ENCODE results near the gene ACKR2. TPM values are rescaled to one million over a fixed set of nuclear protein-coding genes. Genes with fewer than 3 reads are reported as not detected.
A peak's percentile ranks its signal among the peaks of the same experiment; 100 is the strongest.
"Not testable (repeated sequence)": the region's sequence is repeated elsewhere in the genome, so short reads cannot be mapped to it uniquely, and the experiment has no call there.

The ACKR2 gene
- total RNA-seq, 2 experiments from 2014 or later = 2.0 to 2.3 TPM

DNA sequence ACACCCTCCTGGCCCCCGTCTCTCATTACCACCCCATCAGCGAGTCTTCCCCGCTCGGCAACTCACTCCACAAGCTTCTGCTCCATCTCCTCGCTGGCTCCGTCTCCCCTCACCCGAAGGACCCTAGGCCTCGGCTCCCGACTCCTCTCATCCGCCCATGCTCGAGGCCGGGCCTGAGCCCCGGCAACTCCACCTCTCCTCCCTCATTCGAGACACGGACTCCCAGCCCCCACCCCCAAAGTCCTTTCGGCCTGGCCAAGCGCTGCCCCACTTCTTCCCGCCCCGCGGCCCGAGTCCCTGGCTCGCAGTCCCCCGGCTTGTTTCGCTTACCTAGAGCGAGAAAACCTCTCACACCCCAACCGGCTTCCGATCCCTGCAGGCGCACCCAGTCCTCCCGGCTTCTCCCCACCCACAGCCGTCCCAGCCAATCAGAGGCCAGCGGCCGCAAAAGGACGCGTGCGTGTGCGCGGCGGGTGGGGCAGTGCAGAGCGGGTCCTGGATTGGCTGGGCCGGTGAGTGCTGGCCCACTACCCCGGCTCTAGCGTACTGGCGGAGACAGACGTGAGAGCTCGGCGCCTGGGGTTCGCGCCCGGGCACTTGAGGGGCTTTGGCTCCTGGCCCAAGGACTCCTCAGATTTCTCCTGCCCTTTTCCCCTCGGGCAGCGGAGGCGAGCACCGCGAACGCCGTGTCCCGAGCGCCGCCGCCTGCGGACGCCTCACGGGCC is 5.0 kb upstream of the ACKR2 start, which contains the start of gene HIGD1A:
HIGD1A (minus strand) TSS at position 385 of the 725 bp plus-strand sequence. CDS start 10,237 bp downstream, outside the sequence.
- peak; percentile 95 for DNase-seq
- H3K9me3 Mint-ChIP-seq = no peaks in the 10 kb centered on the region
- POLR2A ChIA-PET = interaction anchor here (0.6 to 2.5 kb wide), 11 partner anchors 9 to 142 kb away, joined by 3 to 8 read pairs (median 4); no protein-coding TSS in a partner anchor
- peak within 1 kb of the TSS; percentile 98 for H3K4me3 Mint-ChIP-seq
- peaks cover 44% of the 10 kb centered on the region for H3K4me1 Mint-ChIP-seq
- peaks cover 18% of the 10 kb centered on the region for H3K27me3 Mint-ChIP-seq
- peak within 1 kb of the TSS; percentile 89 for H3K27ac Mint-ChIP-seq
- CTCF ChIA-PET = interaction anchor here (1.0 to 2.3 kb wide), 6 partner anchors 10 to 77 kb away, joined by 3 to 8 read pairs (median 4); no protein-coding TSS in a partner anchor
- peaks cover 23% of the 10 kb centered on the region for H3K36me3 Mint-ChIP-seq (ENCODE audit: low read depth)

DNA sequence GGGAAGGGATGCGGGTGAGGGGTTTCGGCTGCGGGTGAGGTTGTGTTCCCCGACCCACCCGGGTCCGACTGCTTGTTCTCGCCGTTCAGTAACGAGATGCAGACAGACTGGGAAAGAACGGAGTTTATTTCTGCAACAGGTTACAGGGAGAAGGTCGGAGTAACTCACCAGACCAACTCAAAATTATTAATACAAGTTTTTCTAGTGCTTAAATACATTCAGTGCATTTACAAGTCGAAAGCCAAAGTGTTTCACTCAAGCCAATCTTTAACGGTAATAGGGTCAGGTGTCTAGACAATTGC is 4.5 kb upstream of the ACKR2 start:
- ChIA-PET POLR2A (interaction anchor here (0.6 to 2.5 kb wide), 5 partner anchors 11 to 30 kb away, joined by 3 to 8 read pairs (median 4); no protein-coding TSS in a partner anchor), CTCF (interaction anchor here (1.0 to 2.3 kb wide), 4 partner anchors 11 to 76 kb away, joined by 3 to 8 read pairs (median 6); no protein-coding TSS in a partner anchor)
- Mint-ChIP-seq H3K27ac (peak overlapping the region; percentile 89), H3K4me1 (peaks cover 41% of the 10 kb centered on the region), H3K36me3 (ENCODE audit: low read depth) (peaks cover 20% of the 10 kb centered on the region), H3K27me3 (peaks cover 18% of the 10 kb centered on the region), H3K9me3 (no peaks in the 10 kb centered on the region), H3K4me3 (peak overlapping the region; percentile 98)
- no peak for DNase-seq

DNA sequence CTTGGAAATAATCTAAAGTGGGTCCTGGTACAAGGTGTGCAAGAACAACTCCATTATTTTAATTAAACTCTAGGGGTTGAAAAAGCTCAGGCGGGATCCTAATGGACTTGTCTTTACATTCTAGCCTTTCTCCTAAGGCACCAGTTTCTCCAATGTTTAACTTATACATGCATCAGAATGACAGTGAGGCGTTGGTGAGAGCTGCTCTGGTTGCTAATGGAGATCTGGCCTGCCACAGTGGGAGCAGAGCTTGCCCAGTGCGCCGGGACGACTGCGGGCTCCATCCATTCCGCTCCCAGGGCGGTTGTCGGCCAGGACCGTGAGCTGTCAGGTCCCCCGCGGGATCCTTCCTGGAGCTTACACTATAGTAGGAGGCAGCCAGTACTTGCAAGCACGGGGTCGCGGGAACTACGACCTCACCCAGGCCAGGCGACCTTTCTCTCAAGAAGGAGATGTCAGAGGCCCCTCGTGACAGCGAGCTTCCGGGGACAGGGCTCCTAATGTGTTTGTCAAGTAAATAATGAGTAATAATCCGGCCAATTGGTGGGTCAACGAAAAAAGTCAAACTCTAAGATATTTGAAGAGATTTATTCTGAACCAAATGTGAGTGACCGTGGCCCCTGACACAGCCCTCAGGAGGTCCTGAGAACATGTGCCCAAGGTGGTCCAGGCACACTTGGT is 4.0 kb upstream of the ACKR2 start:
- no peak for DNase-seq
- POLR2A ChIA-PET = interaction anchor here (0.6 to 2.5 kb wide), 5 partner anchors 10 to 30 kb away, joined by 3 to 8 read pairs (median 4); no protein-coding TSS in a partner anchor
- Mint-ChIP-seq H3K36me3 (ENCODE audit: low read depth) (peaks cover 18% of the 10 kb centered on the region), H3K27ac (no peak overlapping the region), H3K27me3 (peaks cover 18% of the 10 kb centered on the region), H3K9me3 (no peaks in the 10 kb centered on the region), H3K4me3 (peak overlapping the region; percentile 98), H3K4me1 (peaks cover 40% of the 10 kb centered on the region)
- CTCF ChIA-PET = interaction anchor here (1.0 to 2.3 kb wide), 4 partner anchors 10 to 76 kb away, joined by 3 to 8 read pairs (median 6); no protein-coding TSS in a partner anchor

DNA sequence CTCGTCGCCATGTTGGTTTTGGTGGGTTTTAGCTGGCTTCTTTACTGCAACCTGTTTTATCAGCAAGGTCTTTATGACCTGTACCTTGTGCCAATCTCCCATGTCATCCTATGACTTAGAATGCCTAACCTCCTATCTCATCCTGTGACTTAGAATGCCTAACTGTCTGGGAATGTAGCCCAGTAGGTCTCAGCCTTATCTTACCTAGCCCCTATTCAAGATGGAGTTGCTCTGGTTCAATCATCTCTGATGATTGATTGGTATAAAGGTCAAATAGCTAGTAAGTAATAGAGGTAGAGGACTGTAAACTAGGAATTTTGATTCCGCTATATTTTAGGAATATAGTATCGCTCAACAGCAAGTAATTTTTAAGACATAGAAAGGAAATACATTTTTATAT is 1.3 kb upstream of the ACKR2 start:
- H3K9me3 Mint-ChIP-seq = no peaks in the 10 kb centered on the region
- no peak overlapping the region for H3K4me3 Mint-ChIP-seq
- H3K27me3 Mint-ChIP-seq = peaks cover 18% of the 10 kb centered on the region
- DNase-seq = no peak
- H3K4me1 Mint-ChIP-seq = peaks cover 21% of the 10 kb centered on the region
- ChIA-PET CTCF (interaction anchor here (0.6 to 1.1 kb wide), 3 partner anchors 23 to 232 kb away, joined by 3 to 4 read pairs (median 3); no protein-coding TSS in a partner anchor), POLR2A (no interaction called here)
- no peak overlapping the region for H3K27ac Mint-ChIP-seq
- peaks cover 8% of the 10 kb centered on the region for H3K36me3 Mint-ChIP-seq (ENCODE audit: low read depth)

DNA sequence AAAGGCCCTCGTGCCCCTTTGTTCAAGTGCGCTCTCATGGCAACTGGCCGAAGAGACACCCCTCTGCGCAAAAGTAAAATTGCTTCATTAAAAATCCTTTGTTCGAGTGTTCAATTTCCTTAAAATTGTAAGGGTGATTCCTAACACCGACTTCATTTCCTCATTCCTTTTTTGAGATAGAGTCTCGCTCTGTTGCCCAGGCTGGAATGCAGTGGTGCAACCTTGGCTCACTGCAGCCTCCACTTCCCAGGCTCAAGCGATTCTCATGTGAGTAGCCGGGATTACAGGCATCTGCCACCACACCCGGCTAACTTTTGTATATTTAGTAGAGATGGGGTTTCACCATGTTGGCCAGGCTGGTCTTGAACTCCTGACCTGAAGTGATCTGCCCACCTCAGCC is 1.5 kb downstream of the ACKR2 start:
- CTCF ChIA-PET; H3K4me3 Mint-ChIP-seq; POLR2A ChIA-PET; DNase-seq; H3K27ac Mint-ChIP-seq; H3K9me3 Mint-ChIP-seq; H3K4me1 Mint-ChIP-seq; H3K36me3 Mint-ChIP-seq (ENCODE audit: low read depth): not testable (repeated sequence)
- peaks cover 17% of the 10 kb centered on the region for H3K27me3 Mint-ChIP-seq

DNA sequence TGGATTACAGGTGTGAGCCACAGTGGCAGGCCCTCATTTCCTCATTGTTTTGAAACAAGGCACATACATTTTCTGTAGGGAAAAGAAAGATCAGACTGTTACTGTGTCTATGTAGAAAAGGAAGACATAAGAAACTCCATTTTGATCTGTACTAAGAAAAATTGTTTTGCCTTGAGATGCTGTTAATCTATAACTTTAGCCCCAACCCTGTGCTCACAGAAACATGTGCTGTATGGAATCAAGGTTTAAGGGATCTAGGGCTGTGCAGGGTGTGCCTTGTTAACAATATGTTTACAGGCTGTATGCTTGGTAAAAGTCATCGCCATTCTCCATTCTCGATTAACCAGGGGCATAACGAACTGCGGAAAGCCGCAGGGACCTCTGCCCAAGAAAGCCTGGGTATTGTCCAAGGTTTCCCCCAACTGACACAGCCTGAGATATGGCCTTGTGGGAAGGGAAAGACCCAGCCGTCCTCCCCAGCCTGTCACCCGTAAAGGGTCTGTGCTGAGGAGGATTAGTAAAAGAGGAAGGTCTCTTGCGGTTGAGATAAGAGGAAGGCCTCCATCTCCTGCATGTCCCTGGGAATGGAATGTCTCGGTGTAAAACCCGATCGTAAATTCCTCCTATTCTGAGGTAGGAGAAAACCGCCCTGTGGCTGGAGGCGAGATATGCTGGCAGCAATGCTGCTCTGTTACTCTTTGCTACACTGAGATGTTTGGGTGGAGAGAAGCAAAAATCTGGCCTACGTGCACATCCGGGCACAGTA is 2.1 kb downstream of the ACKR2 start:
- H3K36me3 Mint-ChIP-seq (ENCODE audit: low read depth); H3K9me3 Mint-ChIP-seq; CTCF ChIA-PET; H3K27ac Mint-ChIP-seq; H3K4me3 Mint-ChIP-seq; DNase-seq; POLR2A ChIA-PET; H3K4me1 Mint-ChIP-seq: not testable (repeated sequence)
- H3K27me3 Mint-ChIP-seq = peaks cover 12% of the 10 kb centered on the region

DNA sequence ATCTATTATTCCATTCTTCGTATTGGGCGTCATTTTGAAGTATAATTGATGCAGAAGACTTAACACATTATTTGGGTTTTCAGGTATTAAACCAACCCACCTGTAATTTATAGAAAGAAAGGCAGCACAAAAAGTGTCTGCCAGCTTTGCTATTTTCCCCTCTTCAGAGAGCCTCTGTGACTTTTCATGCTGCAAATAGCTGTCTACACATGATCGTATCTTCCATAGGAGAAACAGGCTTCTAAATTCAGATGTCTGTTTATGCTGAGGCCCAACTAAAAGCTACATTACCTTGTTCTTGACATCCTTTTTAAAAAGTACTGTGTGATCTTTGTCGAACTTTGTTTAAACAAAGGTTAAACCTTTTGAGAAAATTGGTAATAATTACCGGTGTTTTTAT is 5.0 kb downstream of the ACKR2 start:
- ChIA-PET POLR2A (interaction anchor here (0.6 kb wide), 1 partner anchor 214 kb away, joined by 3 read pairs; the partner anchor contains the start of gene NKTR), CTCF (interaction anchor here (0.8 kb wide), 1 partner anchor 36 kb away, joined by 7 read pairs; no protein-coding TSS in a partner anchor)
- H3K9me3 Mint-ChIP-seq = no peaks in the 10 kb centered on the region
- H3K27me3 Mint-ChIP-seq = peaks cover 1% of the 10 kb centered on the region
- no peak for DNase-seq
- no peak overlapping the region for H3K4me3 Mint-ChIP-seq
- no peak overlapping the region for H3K27ac Mint-ChIP-seq
- no peaks in the 10 kb centered on the region for H3K36me3 Mint-ChIP-seq (ENCODE audit: low read depth)
- H3K4me1 Mint-ChIP-seq = no peaks in the 10 kb centered on the region

DNA sequence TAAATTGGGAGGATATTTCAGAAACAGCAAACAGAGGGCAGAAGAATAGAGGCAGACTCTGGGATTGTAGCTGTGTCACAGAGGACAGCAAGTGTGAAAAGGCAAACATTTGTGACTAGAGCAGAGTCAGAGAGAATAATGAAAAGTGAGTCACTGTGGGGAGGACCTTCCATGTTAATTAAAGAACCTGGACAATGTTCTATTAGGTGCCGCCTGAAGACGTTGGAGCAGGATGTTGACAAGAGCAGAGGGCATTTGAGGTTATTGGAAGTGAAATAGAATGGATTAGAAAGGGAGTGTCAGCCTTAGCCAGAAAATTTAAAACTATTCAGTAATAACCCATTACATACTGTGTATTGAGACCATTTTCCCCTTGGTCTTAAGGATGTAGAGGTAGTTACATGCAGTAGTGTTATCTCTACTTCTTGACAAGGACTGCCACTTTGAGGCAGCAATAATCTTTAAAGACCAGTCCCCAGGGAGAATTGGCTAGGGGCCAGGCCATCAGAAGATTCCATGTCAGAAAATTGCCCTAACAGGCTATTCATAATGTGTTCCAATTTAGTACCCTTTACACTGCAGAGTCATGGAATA is 5.8 kb downstream of the ACKR2 start:
- H3K27ac Mint-ChIP-seq = no peak overlapping the region
- peaks cover 3% of the 10 kb centered on the region for H3K27me3 Mint-ChIP-seq
- H3K4me1 Mint-ChIP-seq = no peaks in the 10 kb centered on the region
- no peak for DNase-seq
- no peaks in the 10 kb centered on the region for H3K9me3 Mint-ChIP-seq
- H3K4me3 Mint-ChIP-seq = no peak overlapping the region
- ChIA-PET POLR2A (interaction anchor here (0.6 to 1.1 kb wide), 3 partner anchors 11 to 215 kb away, joined by 3 read pairs; partner anchors contain the start of genes HIGD1A and NKTR), CTCF (interaction anchor here (0.9 kb wide), 1 partner anchor 11 kb away, joined by 3 read pairs; the partner anchor contains the start of gene HIGD1A)
- H3K36me3 Mint-ChIP-seq (ENCODE audit: low read depth) = no peaks in the 10 kb centered on the region

DNA sequence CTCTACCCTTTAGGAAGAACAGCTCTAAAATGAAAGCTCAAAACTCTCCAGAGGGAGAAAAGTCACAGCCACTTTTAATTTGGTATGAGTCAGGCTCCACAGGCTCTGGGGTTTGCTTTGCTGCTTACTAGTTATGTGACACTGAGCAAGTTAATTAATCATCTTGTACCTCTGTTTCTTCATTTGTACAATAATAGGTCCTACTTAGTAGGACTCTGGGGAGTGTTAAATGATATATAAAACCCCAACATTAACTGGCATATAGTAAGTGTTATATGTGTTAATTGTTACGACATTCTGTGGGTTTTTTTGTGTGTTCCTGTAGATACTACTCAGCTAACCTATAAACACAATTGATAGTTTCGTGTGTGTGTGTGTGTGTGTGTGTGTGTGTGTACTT is 6.6 kb downstream of the ACKR2 start:
- Mint-ChIP-seq H3K4me1 (no peaks in the 10 kb centered on the region), H3K27me3 (peaks cover 3% of the 10 kb centered on the region), H3K9me3 (no peaks in the 10 kb centered on the region), H3K27ac (no peak overlapping the region), H3K36me3 (ENCODE audit: low read depth) (no peaks in the 10 kb centered on the region), H3K4me3 (no peak overlapping the region)
- ChIA-PET POLR2A (interaction anchor here (1.0 to 1.1 kb wide), 2 partner anchors 12 to 13 kb away, joined by 3 read pairs; partner anchors contain the start of gene HIGD1A), CTCF (interaction anchor here (0.9 kb wide), 1 partner anchor 11 kb away, joined by 3 read pairs; the partner anchor contains the start of gene HIGD1A)
- no peak for DNase-seq

DNA sequence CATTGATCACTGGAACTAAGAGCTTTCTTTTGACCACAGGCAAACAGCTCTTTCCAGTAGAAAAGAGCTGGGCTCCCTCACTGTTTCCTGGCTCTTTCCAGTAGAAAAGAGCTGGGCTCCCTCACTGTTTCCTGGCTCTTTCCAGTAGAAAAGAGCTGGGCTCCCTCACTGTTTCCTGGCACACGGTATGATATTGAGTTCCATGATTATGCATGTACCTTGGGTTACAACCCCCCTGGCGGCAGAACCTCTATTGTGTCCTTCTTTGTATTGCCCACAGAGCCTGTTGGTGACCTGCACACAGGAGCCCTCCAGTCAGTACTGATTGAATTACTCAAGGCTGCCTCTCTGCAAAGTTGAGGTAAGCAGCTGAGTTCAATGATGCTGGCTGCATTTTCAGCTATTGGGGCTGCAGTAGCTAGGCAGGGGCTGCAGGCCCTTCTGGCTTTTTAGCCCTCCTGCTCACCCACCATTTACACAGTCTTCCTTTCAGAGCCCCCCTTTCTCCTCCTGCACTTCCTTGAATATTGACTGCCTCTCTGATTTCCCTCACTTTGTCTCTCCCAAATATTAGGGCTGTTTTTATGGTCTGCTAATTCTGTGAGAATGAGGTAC is 10.2 kb downstream of the ACKR2 start:
- POLR2A ChIA-PET = interaction anchor here (1.4 kb wide), 1 partner anchor 23 kb away, joined by 3 read pairs; no protein-coding TSS in a partner anchor
- Mint-ChIP-seq H3K4me1 (peaks cover 4% of the 10 kb centered on the region), H3K36me3 (ENCODE audit: low read depth) (no peaks in the 10 kb centered on the region), H3K4me3 (no peak overlapping the region), H3K27ac (no peak overlapping the region), H3K9me3 (no peaks in the 10 kb centered on the region), H3K27me3 (peaks cover 5% of the 10 kb centered on the region)
- CTCF ChIA-PET = interaction anchor here (0.6 to 1.1 kb wide), 4 partner anchors 10 to 63 kb away, joined by 3 read pairs; no protein-coding TSS in a partner anchor
- no peak for DNase-seq

DNA sequence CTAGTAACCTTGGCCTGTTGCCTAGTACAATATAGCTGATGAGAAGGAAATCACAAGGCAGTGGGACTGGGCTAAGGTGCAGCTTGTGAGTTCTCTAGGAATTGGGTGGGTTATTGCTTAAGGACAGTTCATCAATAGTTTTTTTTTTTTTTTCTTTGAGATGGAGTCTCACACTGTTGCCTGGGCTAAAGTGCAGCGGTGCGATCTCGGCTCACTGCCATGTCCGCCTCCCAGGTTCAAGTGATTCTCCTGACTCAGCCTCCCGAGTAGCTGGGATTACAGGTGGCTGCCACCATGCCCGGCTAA is 11.5 kb downstream of the ACKR2 start:
- Mint-ChIP-seq H3K9me3 (no peaks in the 10 kb centered on the region), H3K27ac (no peak overlapping the region), H3K27me3 (peaks cover 8% of the 10 kb centered on the region), H3K4me3 (no peak overlapping the region), H3K36me3 (ENCODE audit: low read depth) (no peaks in the 10 kb centered on the region), H3K4me1 (peaks cover 4% of the 10 kb centered on the region)
- POLR2A ChIA-PET = interaction anchor here (0.7 to 1.4 kb wide), 2 partner anchors 24 to 60 kb away, joined by 3 read pairs; no protein-coding TSS in a partner anchor
- CTCF ChIA-PET = interaction anchor here (0.7 to 1.1 kb wide), 4 partner anchors 40 to 676 kb away, joined by 3 read pairs; no protein-coding TSS in a partner anchor
- no peak for DNase-seq

DNA sequence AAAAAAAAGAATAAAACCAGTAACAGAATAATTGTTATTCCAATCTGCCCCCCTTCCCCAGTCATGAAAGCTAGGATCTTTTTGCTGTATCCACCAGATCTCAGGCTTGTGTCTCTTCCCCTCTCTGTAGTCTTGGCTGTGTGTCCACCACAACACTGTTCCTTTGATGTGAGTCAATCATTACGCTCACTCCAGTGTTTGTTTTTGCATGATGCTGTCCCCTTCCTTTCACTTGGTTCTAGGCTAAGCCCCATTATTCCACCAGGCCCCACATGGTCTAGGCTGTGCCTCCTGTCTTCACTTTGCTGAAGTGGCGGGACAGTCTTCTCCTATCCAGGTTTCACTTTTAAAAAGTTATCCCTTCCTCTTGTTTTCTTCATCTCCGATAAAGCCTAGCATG is 13.6 kb downstream of the ACKR2 start:
- no peak overlapping the region for H3K27ac Mint-ChIP-seq
- peaks cover 15% of the 10 kb centered on the region for H3K27me3 Mint-ChIP-seq
- POLR2A ChIA-PET = no interaction called here
- no peaks in the 10 kb centered on the region for H3K9me3 Mint-ChIP-seq
- H3K36me3 Mint-ChIP-seq (ENCODE audit: low read depth) = no peaks in the 10 kb centered on the region
- H3K4me1 Mint-ChIP-seq = peaks cover 4% of the 10 kb centered on the region
- DNase-seq = no peak
- H3K4me3 Mint-ChIP-seq = no peak overlapping the region
- CTCF ChIA-PET = interaction anchor here (0.6 to 0.8 kb wide), 3 partner anchors 17 to 189 kb away, joined by 3 read pairs; no protein-coding TSS in a partner anchor
